NB4 (cell line): ENCODE measurements around the gene PPP1CB.

Experiments used
- DNase-seq: peaks from one replicate; pipeline ENCODE4 v3.0.0; 2010; ENCODE audit warnings: low read depth
- H3K4me3 ChIP-seq: one replicate; pipeline ENCODE4 v1.5.1; 2011; ENCODE audit warnings: mild to moderate bottlenecking, low read depth, low read length, moderate library complexity
- CTCF ChIP-seq: IDR thresholded peaks from one replicate; pipeline ENCODE4 v1.5.1; 2012; ENCODE audit warnings: low read depth, low read length
- MAX ChIP-seq: IDR thresholded peaks from 2 replicates; pipeline ENCODE4 v1.6.1; 2011; ENCODE audit warnings: low read depth, low read length
- MYC ChIP-seq: IDR thresholded peaks from 2 replicates; pipeline ENCODE4 v1.6.1; 2011; ENCODE audit warnings: low read depth, low read length
- POLR2A ChIP-seq: IDR thresholded peaks from 2 replicates; pipeline ENCODE4 v1.6.1; 2011; ENCODE audit warnings: mild to moderate bottlenecking; ENCODE audit not compliant: insufficient read length; ENCODE audit errors: extremely low read depth

Gene PPP1CB

GRCh38 chr2:28751252-28751955 lies at the start of gene PPP1CB:
PPP1CB (plus strand) TSS chr2:28751830; CDS start chr2:28752125, 295 bp downstream.
- TF ChIP-seq MAX, result peak; percentile 82
- TF ChIP-seq CTCF, result peak; percentile 7
- peak; percentile 93 for TF ChIP-seq POLR2A
- TF ChIP-seq MYC, result peak; percentile 84
- DNase-seq, result peak; percentile 98
- peak within 1 kb of the TSS; percentile 98 for H3K4me3 ChIP-seq

- H3K4me3 ChIP-seq, result no peak overlapping the region
- TF ChIP-seq MAX (no peak), POLR2A (no peak), MYC (no peak), CTCF (no peak)
- DNase-seq, result no peak
Observed at GRCh38 chr2:28702415-28702861, 49.2 kb upstream of the PPP1CB start.

- no peak overlapping the region for H3K4me3 ChIP-seq
- DNase-seq, result no peak
- TF ChIP-seq MYC (no peak), MAX (no peak), POLR2A (no peak), CTCF (no peak)
Observed at GRCh38 chr2:28702878-28703277, 48.8 kb upstream of the PPP1CB start.

- no peak for DNase-seq
- TF ChIP-seq CTCF (no peak), MYC (no peak), POLR2A (no peak), MAX (no peak)
- H3K4me3 ChIP-seq, result no peak overlapping the region
Observed at GRCh38 chr2:28704621-28705020, 47.0 kb upstream of the PPP1CB start.

- TF ChIP-seq MYC (no peak), CTCF (no peak), POLR2A (no peak), MAX (no peak)
- DNase-seq, result no peak
- no peak overlapping the region for H3K4me3 ChIP-seq
Observed at GRCh38 chr2:28705751-28706440, 45.7 kb upstream of the PPP1CB start.
